DND-41 (cell line): ENCODE measurements around the gene ATXN1.

Experiments used
- ATAC-seq: fragments of 200-7000 bp; cut with Tn5 transposase; 3 replicates; pipeline ENCODE4 v1.9.1; 2021; ENCODE audit warnings: low read depth; ENCODE audit not compliant: insufficient read depth
- DNase-seq: peaks from one replicate; pipeline ENCODE4 v3.0.0-alpha.2; 2020
- H2AFZ ChIP-seq: 2 replicates; pipeline ENCODE4 v1.6.0; 2012; ENCODE audit warnings: low read depth, low read length
- H3K27ac ChIP-seq: 2 replicates; pipeline ENCODE4 v1.5.1; 2012; ENCODE audit warnings: low read length, inconsistent platforms
- H3K27me3 ChIP-seq: fragments of 200-600 bp; sonication (generic); 2 replicates; pipeline ENCODE4 v1.6.0; 2012; ENCODE audit warnings: low read length, mild to moderate bottlenecking, inconsistent platforms; ENCODE audit not compliant: insufficient read depth, poor library complexity
- H3K36me3 ChIP-seq: 2 replicates; pipeline ENCODE4 v1.5.1; 2012; ENCODE audit warnings: low read length, inconsistent platforms; ENCODE audit not compliant: insufficient read depth
- H3K4me1 ChIP-seq: 2 replicates; pipeline ENCODE4 v1.5.1; 2012; ENCODE audit warnings: mild to moderate bottlenecking, low read length; ENCODE audit not compliant: insufficient read depth
- H3K4me2 ChIP-seq: 2 replicates; pipeline ENCODE4 v1.6.0; 2012; ENCODE audit warnings: mild to moderate bottlenecking, moderate library complexity, low read length, inconsistent platforms; ENCODE audit not compliant: insufficient read depth
- H3K4me3 ChIP-seq, 2 experiments: fragments of 200-600 bp in 1 of 2; shearing (Covaris generic) in 1 of 2; 2 replicates each; pipeline ENCODE4 v1.5.1; 2012 to 2016; ENCODE audit warnings: inconsistent platforms in 2 of 2, low read length in 2 of 2, mild to moderate bottlenecking in 2 of 2, low read depth in 1 of 2, moderate library complexity in 1 of 2
- H3K79me2 ChIP-seq: 2 replicates; pipeline ENCODE4 v1.6.0; 2012; ENCODE audit warnings: low read length, inconsistent platforms; ENCODE audit not compliant: insufficient read depth
- H3K9ac ChIP-seq: 2 replicates; pipeline ENCODE4 v1.6.0; 2012; ENCODE audit warnings: low read depth, mild to moderate bottlenecking, inconsistent platforms, low read length, moderate library complexity
- H3K9me3 ChIP-seq: 2 replicates; pipeline ENCODE4 v1.5.1; 2012; ENCODE audit warnings: low read length, moderate library complexity, mild to moderate bottlenecking, inconsistent platforms; ENCODE audit not compliant: insufficient read depth, severe bottlenecking
- H4K20me1 ChIP-seq: 2 replicates; pipeline ENCODE4 v1.6.0; 2012; ENCODE audit warnings: low read length; ENCODE audit not compliant: insufficient read depth
- CTCF ChIP-seq: IDR thresholded peaks from 2 replicates; pipeline ENCODE4 v1.5.1; 2012; ENCODE audit warnings: borderline replicate concordance, low read length, moderate library complexity, mild to moderate bottlenecking; ENCODE audit not compliant: poor library complexity, severe bottlenecking; ENCODE audit errors: extremely low read depth
- EZH2 ChIP-seq: IDR thresholded peaks from 3 replicates; pipeline ENCODE4 v1.6.1; 2012; ENCODE audit warnings: borderline replicate concordance, low read depth, mild to moderate bottlenecking, moderate library complexity, low read length, inconsistent platforms; ENCODE audit not compliant: severe bottlenecking

The ATXN1 gene

GRCh38 chr6:16425881-16426615 lies 335.2 kb downstream of the ATXN1 start:
- no peak for ATAC-seq
- DNase-seq, result no peak

GRCh38 chr6:16421462-16421960 lies 339.7 kb downstream of the ATXN1 start:
- Histone ChIP-seq H2AFZ (no peak overlapping the region), H3K9ac (no peak overlapping the region), H3K27ac (no peak overlapping the region), H3K27me3 (no peaks in the 10 kb centered on the region), H3K9me3 (no peaks in the 10 kb centered on the region), H3K4me1 (no peaks in the 10 kb centered on the region), H3K4me2 (no peak overlapping the region), H4K20me1 (no peaks in the 10 kb centered on the region), H3K79me2 (no peaks in the 10 kb centered on the region), H3K4me3 (no peak overlapping the region), H3K36me3 (no peaks in the 10 kb centered on the region)
- ATAC-seq (no peak), DNase-seq (no peak)
- TF ChIP-seq EZH2 (no peak), CTCF (no peak)

More at GRCh38 chr6:16425881-16426615, 335.2 kb downstream of the ATXN1 start:
- Histone ChIP-seq H3K36me3 (no peaks in the 10 kb centered on the region), H3K27me3 (no peaks in the 10 kb centered on the region), H3K27ac (no peak overlapping the region), H3K4me2 (no peak overlapping the region), H3K9me3 (no peaks in the 10 kb centered on the region), H3K9ac (no peak overlapping the region), H3K4me3 (no peak overlapping the region), H3K4me1 (no peaks in the 10 kb centered on the region), H4K20me1 (no peaks in the 10 kb centered on the region), H2AFZ (no peak overlapping the region), H3K79me2 (no peaks in the 10 kb centered on the region)
- TF ChIP-seq EZH2, result no peak
- TF ChIP-seq CTCF, result no peak

- H3K27me3 ChIP-seq, result no peaks in the 10 kb centered on the region
- TF ChIP-seq CTCF (no peak), EZH2 (no peak)
- ATAC-seq, result no peak
- H3K79me2 ChIP-seq, result no peaks in the 10 kb centered on the region
- H3K4me3 ChIP-seq, result no peak overlapping the region
- DNase-seq, result no peak
- no peak overlapping the region for H2AFZ ChIP-seq
- no peak overlapping the region for H3K27ac ChIP-seq
- H3K4me1 ChIP-seq, result no peaks in the 10 kb centered on the region
- no peak overlapping the region for H3K4me2 ChIP-seq
- no peaks in the 10 kb centered on the region for H3K36me3 ChIP-seq
- H4K20me1 ChIP-seq, result no peaks in the 10 kb centered on the region
- H3K9ac ChIP-seq, result no peak overlapping the region
- no peaks in the 10 kb centered on the region for H3K9me3 ChIP-seq
Observed at GRCh38 chr6:16420715-16421461, 340.4 kb downstream of the ATXN1 start.
